H1 (cell line): Measurements from ENCODE around the gene HMCN2. TPM values are rescaled to one million over a fixed set of nuclear protein-coding genes. Genes with fewer than 3 reads are reported as not detected.

Source experiments
- CBX5 ChIP-seq: fragments of 300-800, 300-1000 bp; sonication (generic); IDR thresholded peaks from 2 replicates; pipeline ENCODE4 v1.7.1; 2016; ENCODE audit warnings: antibody characterized with exemption, low read length, low read depth
- CTBP2 ChIP-seq: IDR thresholded peaks from 2 replicates; pipeline ENCODE4 v1.7.0; 2011; ENCODE audit warnings: borderline replicate concordance, mild to moderate bottlenecking, moderate library complexity, mixed read lengths, low read length; ENCODE audit not compliant: insufficient read depth, insufficient read length
- EGR1 ChIP-seq: IDR thresholded peaks from 2 replicates; pipeline ENCODE4 v1.6.1; 2011; ENCODE audit warnings: low read depth, low read length, borderline replicate concordance
- JUND ChIP-seq: IDR thresholded peaks from 2 replicates; pipeline ENCODE4 v1.6.1; 2011; ENCODE audit warnings: mild to moderate bottlenecking, improper control_type of control experiment, low read length
- KDM1A ChIP-seq: fragments of 200-600, 300-600 bp; sonication (generic); IDR thresholded peaks from 2 replicates; pipeline ENCODE4 v1.7.1; 2016; ENCODE audit warnings: mild to moderate bottlenecking, low read length, borderline replicate concordance
- KDM4A ChIP-seq: IDR thresholded peaks from one replicate; pipeline ENCODE4 v1.7.1; 2012; ENCODE audit warnings: low read depth, mild to moderate bottlenecking, moderate library complexity, low read length, inconsistent platforms; ENCODE audit not compliant: severe bottlenecking
- POLR2A ChIP-seq, 2 experiments: IDR thresholded peaks; 1 replicate in 1 of 2; 2 replicates in 1 of 2; pipeline ENCODE4 v1.6.1; 2011; ENCODE audit warnings: low read depth in 2 of 2, low read length in 2 of 2, mild to moderate bottlenecking in 2 of 2; ENCODE audit errors: control extremely low read depth in 1 of 2
- RAD21 ChIP-seq, 2 experiments: IDR thresholded peaks in 1 of 2; conservative IDR thresholded peaks in 1 of 2; 2 replicates each; pipeline ENCODE4 v1.6.1; 2011; ENCODE audit warnings: low read depth in 2 of 2, low read length in 2 of 2, improper control_type of control experiment in 1 of 2, inconsistent platforms in 1 of 2, mild to moderate bottlenecking in 1 of 2, moderate library complexity in 1 of 2
- RBBP5 ChIP-seq: IDR thresholded peaks from 2 replicates; pipeline ENCODE4 v1.7.1; 2012; ENCODE audit warnings: low read depth, mild to moderate bottlenecking, inconsistent platforms, low read length, moderate library complexity, borderline replicate concordance
- SP1 ChIP-seq: IDR thresholded peaks from 2 replicates; pipeline ENCODE4 v1.6.1; 2011; ENCODE audit warnings: low read depth, low read length
- polyA plus RNA-seq, 7 experiments: library from polyadenylated mRNA; depleted of rRNA in 3 of 7; stranded (reverse) in 5 of 7; unstranded in 2 of 7; fragments of >200 nt in 5 of 7; fragments of 200-250 nt in 2 of 7; gene quantifications; 1 replicate in 5 of 7; 2 replicates in 1 of 7; 4 replicates in 1 of 7; pipeline versions ENCODE4 v1.2.1 to v1.2.3, GENCODE V29; 2011 to 2013; ENCODE audit warnings: missing spikeins in 2 of 7, mixed read lengths in 2 of 7
- total RNA-seq: library from RNA; stranded (reverse); fragmentation: NEBNext Ultra II Directional; extraction: Animal tissue kit (Norgen Biotek cat#: 25700); gene quantifications from 2 replicates; pipeline ENCODE4 v1.2.1, GENCODE V29; 2021
- TF ChIP-seq, protein P1 (sequence below): IDR thresholded peaks from 2 replicates; pipeline ENCODE4 v1.6.1; 2012; ENCODE audit warnings: inconsistent platforms
- TF ChIP-seq, protein P2 (sequence below): IDR thresholded peaks from 2 replicates; pipeline ENCODE4 v1.6.1; 2012; ENCODE audit warnings: inconsistent platforms

Gene HMCN2
- total and polyA plus RNA-seq, 2 of the 8 experiments (the other 6 are each of a cell fraction or from before 2014, with no cell fraction given) = 5.0 to 9.1 TPM

DNA sequence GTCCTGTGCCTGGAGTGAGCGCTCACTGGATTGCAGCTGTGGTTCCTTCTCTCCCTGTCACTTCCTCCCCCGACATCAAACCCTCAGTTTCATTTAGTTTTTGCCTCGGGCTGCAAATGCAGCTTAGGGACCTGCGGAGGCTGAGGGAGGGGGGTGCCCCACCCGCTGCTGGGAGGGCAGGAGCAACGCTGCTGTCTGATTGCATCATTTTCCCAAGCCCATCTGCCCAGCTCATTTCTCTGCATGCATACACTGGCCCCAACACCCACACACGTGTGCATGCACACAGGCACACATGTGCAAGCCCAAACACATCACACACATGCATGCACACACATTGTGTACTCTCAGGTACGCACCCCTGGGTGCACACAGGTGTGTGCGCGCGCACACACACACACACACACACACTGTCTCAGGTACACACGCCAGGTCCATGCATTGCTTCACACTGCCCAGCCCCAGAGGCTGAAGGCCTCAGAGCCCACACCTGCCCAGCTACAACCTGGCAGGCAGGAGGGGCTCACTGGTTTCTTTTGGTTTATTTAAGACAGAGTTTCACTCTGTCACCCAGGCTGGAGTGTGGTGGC lies 182.6 kb downstream of the HMCN2 start (continued):
- no peak for TF ChIP-seq KDM4A
- TF ChIP-seq JUND = peak; percentile 66; the same call in 1 of the 2 replicates
- no peak for TF ChIP-seq RAD21 (IDR thresholded peaks at IDR 0.05 in 1 of 2, conservative IDR thresholded peaks at IDR 0.05 in 1 of 2; ENCODE audit: low read depth in 2 of 2, low read length in 2 of 2)
- TF ChIP-seq CBX5 = no peak
- no peak for TF ChIP-seq CTBP2
- no peak for TF ChIP-seq EGR1
- no peak for TF ChIP-seq RBBP5
- TF ChIP-seq KDM1A = peak; percentile 55; the same call in 1 of the 2 replicates
- TF ChIP-seq POLR2A (IDR thresholded peaks at IDR 0.05; ENCODE audit: control extremely low read depth in 1 of 2, low read depth in 2 of 2, low read length in 2 of 2) = no peak
- TF ChIP-seq, protein P1, sequence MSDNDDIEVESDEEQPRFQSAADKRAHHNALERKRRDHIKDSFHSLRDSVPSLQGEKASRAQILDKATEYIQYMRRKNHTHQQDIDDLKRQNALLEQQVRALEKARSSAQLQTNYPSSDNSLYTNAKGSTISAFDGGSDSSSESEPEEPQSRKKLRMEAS = 0 out of 2 replicates have a peak, but pooled peaks have one; percentile 13
- TF ChIP-seq, protein P2, sequence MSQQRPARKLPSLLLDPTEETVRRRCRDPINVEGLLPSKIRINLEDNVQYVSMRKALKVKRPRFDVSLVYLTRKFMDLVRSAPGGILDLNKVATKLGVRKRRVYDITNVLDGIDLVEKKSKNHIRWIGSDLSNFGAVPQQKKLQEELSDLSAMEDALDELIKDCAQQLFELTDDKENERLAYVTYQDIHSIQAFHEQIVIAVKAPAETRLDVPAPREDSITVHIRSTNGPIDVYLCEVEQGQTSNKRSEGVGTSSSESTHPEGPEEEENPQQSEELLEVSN = no peak
- 0 out of 2 replicates have a peak, but pooled peaks have one; percentile 20 for TF ChIP-seq SP1
